ENCODE data around the gene MPC1. TPM values are rescaled to one million over a fixed set of nuclear protein-coding genes. Genes with fewer than 3 reads are reported as not detected.

The MPC1 gene
- total RNA-seq, 1 donor from 2014 or later, result 88.2 TPM

GRCh38 chr6:166342349-166343149 is 40.2 kb downstream of the MPC1 start, which contains the start of gene SFT2D1:
Gene SFT2D1, minus strand, starts transcription at chr6:166342545. Its CDS starts 64 bp downstream, at chr6:166342481.
- H3K27me3 ChIP-seq (ENCODE audit: control insufficient read depth in 3 of 3, insufficient read depth in 3 of 3, low read length in 3 of 3), result no peaks in the 10 kb centered on the region
- H3K4me1 ChIP-seq (ENCODE audit: control insufficient read depth in 3 of 3, insufficient read depth in 3 of 3, low read length in 3 of 3), result peaks cover 13 to 29% (median 13%) of the 10 kb centered on the region in 3 donors
- peak within 1 kb of the TSS; percentile 90 for H3K27ac ChIP-seq (ENCODE audit: low read depth, low read length)
- peaks cover 0 to 4% (median 2%) of the 10 kb centered on the region in 3 donors for H3K36me3 ChIP-seq (ENCODE audit: control insufficient read depth in 3 of 3, insufficient read depth in 3 of 3, low read length in 3 of 3)
- peak within 1 kb of the TSS; percentile 94 to 99 (median 99) for H3K4me3 ChIP-seq (ENCODE audit: low read length in 3 of 3)
- H3K9me3 ChIP-seq (ENCODE audit: control insufficient read depth in 3 of 3, low read length in 3 of 3), result no peaks in the 10 kb centered on the region
- H3K9ac ChIP-seq (ENCODE audit: low read depth in 1 of 3, low read length in 3 of 3), result peak within 1 kb of the TSS; percentile 96 to 98 (median 98)

DNA sequence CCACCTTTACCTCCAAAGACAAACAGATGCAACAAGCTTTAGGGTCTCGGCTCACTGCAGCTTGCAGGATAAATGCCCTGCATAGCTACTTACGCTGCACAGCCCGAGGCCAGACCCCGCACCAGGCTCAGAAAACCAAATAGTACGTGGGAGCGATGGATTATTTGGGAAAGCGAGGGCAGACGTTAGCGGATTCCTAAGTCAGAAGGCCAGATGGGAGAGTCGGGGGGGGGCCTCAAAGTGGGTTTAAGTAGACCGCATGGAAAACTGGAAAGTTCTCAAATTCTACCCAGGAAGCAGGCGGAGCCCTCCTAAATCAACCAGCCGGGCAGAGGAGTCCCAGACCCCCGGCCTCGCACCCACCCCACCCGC is 40.8 kb downstream of the MPC1 start:
- Histone ChIP-seq H3K4me1 (ENCODE audit: control insufficient read depth in 3 of 3, insufficient read depth in 3 of 3, low read length in 3 of 3) (peaks cover 13 to 32% (median 18%) of the 10 kb centered on the region in 3 donors), H3K9ac (ENCODE audit: low read depth in 1 of 3, low read length in 3 of 3) (peak overlapping the region; percentile 96 to 98 (median 98)), H3K27ac (ENCODE audit: low read depth, low read length) (peak overlapping the region; percentile 90), H3K27me3 (ENCODE audit: control insufficient read depth in 3 of 3, insufficient read depth in 3 of 3, low read length in 3 of 3) (no peaks in the 10 kb centered on the region), H3K9me3 (ENCODE audit: control insufficient read depth in 3 of 3, low read length in 3 of 3) (no peaks in the 10 kb centered on the region), H3K36me3 (ENCODE audit: control insufficient read depth in 3 of 3, insufficient read depth in 3 of 3, low read length in 3 of 3) (peaks cover 6 to 8% (median 7%) of the 10 kb centered on the region in 3 donors), H3K4me3 (ENCODE audit: low read length in 3 of 3) (peak overlapping the region; percentile 94 to 99 (median 99))

DNA sequence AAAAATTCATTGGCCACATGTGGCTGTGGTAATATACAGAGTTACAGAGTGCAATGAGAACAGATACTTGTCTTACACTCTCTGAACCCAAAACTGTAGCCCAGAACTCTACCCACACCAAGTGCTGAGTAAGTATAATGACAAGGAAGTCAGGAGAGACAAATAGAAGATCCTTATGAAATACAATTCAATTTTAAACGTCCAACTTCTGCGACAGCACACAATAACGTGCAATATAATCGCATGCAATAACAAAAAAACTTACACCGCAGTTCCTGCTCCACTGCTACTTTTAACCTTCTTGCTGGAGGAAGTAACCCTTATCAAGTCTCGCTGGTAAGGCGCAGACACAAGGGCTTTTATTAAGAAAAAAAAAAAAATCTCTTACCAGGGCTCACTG is 41.3 kb downstream of the MPC1 start:
- no peaks in the 10 kb centered on the region for H3K27me3 ChIP-seq (ENCODE audit: control insufficient read depth in 3 of 3, insufficient read depth in 3 of 3, low read length in 3 of 3)
- H3K9ac ChIP-seq (ENCODE audit: low read depth in 1 of 3, low read length in 3 of 3), result peak overlapping the region; percentile 96 to 98 (median 98)
- peaks cover 13 to 37% (median 19%) of the 10 kb centered on the region in 3 donors for H3K4me1 ChIP-seq (ENCODE audit: control insufficient read depth in 3 of 3, insufficient read depth in 3 of 3, low read length in 3 of 3)
- H3K4me3 ChIP-seq (ENCODE audit: low read length in 3 of 3), result peak overlapping the region; percentile 94 to 99 (median 99)
- no peak overlapping the region for H3K27ac ChIP-seq (ENCODE audit: low read depth, low read length)
- H3K9me3 ChIP-seq (ENCODE audit: control insufficient read depth in 3 of 3, low read length in 3 of 3), result no peaks in the 10 kb centered on the region
- peaks cover 7 to 9% (median 7%) of the 10 kb centered on the region in 3 donors for H3K36me3 ChIP-seq (ENCODE audit: control insufficient read depth in 3 of 3, insufficient read depth in 3 of 3, low read length in 3 of 3)

GRCh38 chr6:166338854-166339253 is 43.9 kb downstream of the MPC1 start:
- Histone ChIP-seq H3K36me3 (ENCODE audit: control insufficient read depth in 3 of 3, insufficient read depth in 3 of 3, low read length in 3 of 3) (peaks cover 10 to 12% (median 12%) of the 10 kb centered on the region in 3 donors), H3K4me1 (ENCODE audit: control insufficient read depth in 3 of 3, insufficient read depth in 3 of 3, low read length in 3 of 3) (peaks cover 13 to 38% (median 21%) of the 10 kb centered on the region in 3 donors), H3K27me3 (ENCODE audit: control insufficient read depth in 3 of 3, insufficient read depth in 3 of 3, low read length in 3 of 3) (no peaks in the 10 kb centered on the region), H3K27ac (ENCODE audit: low read depth, low read length) (no peak overlapping the region), H3K4me3 (ENCODE audit: low read length in 3 of 3) (no peak overlapping the region), H3K9me3 (ENCODE audit: control insufficient read depth in 3 of 3, low read length in 3 of 3) (no peaks in the 10 kb centered on the region), H3K9ac (ENCODE audit: low read depth in 1 of 3, low read length in 3 of 3) (no peak overlapping the region)

- Histone ChIP-seq H3K9ac (ENCODE audit: low read depth in 1 of 3, low read length in 3 of 3) (no peak overlapping the region), H3K27ac (ENCODE audit: low read depth, low read length) (no peak overlapping the region), H3K9me3 (ENCODE audit: control insufficient read depth in 3 of 3, low read length in 3 of 3) (no peaks in the 10 kb centered on the region), H3K36me3 (ENCODE audit: control insufficient read depth in 3 of 3, insufficient read depth in 3 of 3, low read length in 3 of 3) (peaks cover 10 to 12% (median 12%) of the 10 kb centered on the region in 3 donors), H3K4me3 (ENCODE audit: low read length in 3 of 3) (no peak overlapping the region), H3K27me3 (ENCODE audit: control insufficient read depth in 3 of 3, insufficient read depth in 3 of 3, low read length in 3 of 3) (no peaks in the 10 kb centered on the region), H3K4me1 (ENCODE audit: control insufficient read depth in 3 of 3, insufficient read depth in 3 of 3, low read length in 3 of 3) (peaks cover 5 to 34% (median 23%) of the 10 kb centered on the region in 3 donors)
These were observed 45.9 kb downstream of the MPC1 start for GRCh38 chr6:166336847-166337246.

DNA sequence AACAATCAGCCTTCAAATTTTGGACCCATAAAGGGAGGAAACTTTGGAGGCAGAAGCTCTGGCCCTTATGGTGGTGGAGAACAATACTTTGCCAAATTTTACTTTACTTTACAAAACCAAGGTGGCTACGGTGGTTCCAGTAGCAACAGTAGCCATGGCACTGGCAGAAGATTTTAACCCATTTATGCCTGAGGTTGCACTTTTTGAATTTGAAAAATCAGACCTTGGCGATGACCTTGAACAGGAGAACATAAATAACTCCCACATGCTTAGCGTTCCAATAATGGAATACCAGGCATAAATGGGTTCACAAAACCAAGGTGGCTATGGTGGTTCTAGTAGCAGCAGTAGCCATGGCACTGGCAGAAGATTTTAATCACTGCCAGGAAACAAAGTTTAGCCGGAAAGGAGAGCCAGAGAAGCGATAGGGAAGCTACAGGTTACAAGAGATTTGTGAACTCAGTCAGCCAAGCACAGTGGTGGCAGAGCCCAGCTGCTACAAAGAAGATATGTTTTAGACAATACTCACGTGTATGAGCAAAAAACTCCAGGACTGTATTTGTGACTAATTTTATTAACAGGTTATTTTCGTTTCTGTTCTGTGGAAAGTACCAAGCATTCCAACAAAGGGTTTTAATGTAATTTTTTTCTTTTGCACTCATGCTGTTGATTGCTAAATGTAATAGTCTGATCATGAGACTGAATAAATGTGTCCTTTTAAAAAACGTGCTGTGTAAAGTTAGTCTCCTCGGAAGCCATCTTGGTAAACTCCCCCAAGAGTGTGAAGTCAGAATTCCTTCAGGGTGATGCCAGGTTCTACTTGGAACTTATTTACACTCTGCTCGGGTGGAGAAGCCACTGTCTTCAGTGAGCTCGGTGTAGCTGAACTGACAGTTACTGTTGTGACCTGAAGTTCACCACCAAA is 47.1 kb downstream of the MPC1 start:
- Histone ChIP-seq H3K27ac (ENCODE audit: low read depth, low read length) (no peak overlapping the region), H3K4me3 (ENCODE audit: low read length in 3 of 3) (no peak overlapping the region), H3K9ac (ENCODE audit: low read depth in 1 of 3, low read length in 3 of 3) (no peak overlapping the region), H3K27me3 (ENCODE audit: control insufficient read depth in 3 of 3, insufficient read depth in 3 of 3, low read length in 3 of 3) (no peaks in the 10 kb centered on the region), H3K36me3 (ENCODE audit: control insufficient read depth in 3 of 3, insufficient read depth in 3 of 3, low read length in 3 of 3) (peaks cover 10 to 12% (median 12%) of the 10 kb centered on the region in 3 donors), H3K9me3 (ENCODE audit: control insufficient read depth in 3 of 3, low read length in 3 of 3) (no peaks in the 10 kb centered on the region), H3K4me1 (ENCODE audit: control insufficient read depth in 3 of 3, insufficient read depth in 3 of 3, low read length in 3 of 3) (peaks cover 0 to 34% (median 19%) of the 10 kb centered on the region in 3 donors)

DNA sequence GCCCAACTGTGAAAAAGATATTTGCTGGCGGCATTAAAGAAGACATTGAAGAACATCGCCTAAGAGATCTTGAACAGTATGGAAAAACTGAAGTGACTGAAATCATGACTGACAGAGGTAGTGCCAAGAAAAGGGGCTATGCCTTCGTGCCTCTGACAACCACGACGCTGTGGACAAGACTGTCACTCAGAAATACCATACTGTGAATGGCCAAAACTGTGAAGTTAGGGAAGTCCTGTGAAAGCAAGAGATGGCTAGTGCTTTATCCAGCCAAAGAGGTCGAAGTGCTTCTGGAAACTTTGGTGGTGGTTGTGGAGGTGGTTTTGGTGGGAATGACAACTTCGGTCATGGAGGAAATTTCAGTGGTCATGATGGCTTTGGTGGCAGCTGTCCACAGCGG is 47.9 kb downstream of the MPC1 start:
- H3K4me3 ChIP-seq (ENCODE audit: low read length in 3 of 3), result no peak overlapping the region
- H3K4me1 ChIP-seq (ENCODE audit: control insufficient read depth in 3 of 3, insufficient read depth in 3 of 3, low read length in 3 of 3), result peaks cover 0 to 31% (median 22%) of the 10 kb centered on the region in 3 donors
- no peaks in the 10 kb centered on the region for H3K27me3 ChIP-seq (ENCODE audit: control insufficient read depth in 3 of 3, insufficient read depth in 3 of 3, low read length in 3 of 3)
- no peak overlapping the region for H3K27ac ChIP-seq (ENCODE audit: low read depth, low read length)
- no peak overlapping the region for H3K9ac ChIP-seq (ENCODE audit: low read depth in 1 of 3, low read length in 3 of 3)
- no peaks in the 10 kb centered on the region for H3K9me3 ChIP-seq (ENCODE audit: control insufficient read depth in 3 of 3, low read length in 3 of 3)
- peaks cover 8 to 12% (median 11%) of the 10 kb centered on the region in 3 donors for H3K36me3 ChIP-seq (ENCODE audit: control insufficient read depth in 3 of 3, insufficient read depth in 3 of 3, low read length in 3 of 3)

- peak overlapping the region in 1 of 3 donors; percentile 16 for H3K9ac ChIP-seq (ENCODE audit: low read depth in 1 of 3, low read length in 3 of 3)
- H3K27ac ChIP-seq (ENCODE audit: low read depth, low read length), result no peak overlapping the region
- H3K36me3 ChIP-seq (ENCODE audit: control insufficient read depth in 3 of 3, insufficient read depth in 3 of 3, low read length in 3 of 3), result peaks cover 13 to 20% (median 19%) of the 10 kb centered on the region in 3 donors
- no peaks in the 10 kb centered on the region for H3K9me3 ChIP-seq (ENCODE audit: control insufficient read depth in 3 of 3, low read length in 3 of 3)
- no peaks in the 10 kb centered on the region for H3K27me3 ChIP-seq (ENCODE audit: control insufficient read depth in 3 of 3, insufficient read depth in 3 of 3, low read length in 3 of 3)
- no peak overlapping the region for H3K4me3 ChIP-seq (ENCODE audit: low read length in 3 of 3)
- peaks cover 0 to 24% (median 18%) of the 10 kb centered on the region in 3 donors for H3K4me1 ChIP-seq (ENCODE audit: control insufficient read depth in 3 of 3, insufficient read depth in 3 of 3, low read length in 3 of 3)
These were observed 49.4 kb downstream of the MPC1 start for GRCh38 chr6:166333172-166333995.

Data from skeletal muscle tissue (tissue), 4 donors.